Stimulated activated CD4-positive, alpha-beta T cell treated with anti-CD3 and anti-CD28 coated beads, Interleukin-4, amount 100 ng/mL, for 48 hours (primary cell): Measurements from ENCODE around the gene PPP2R2C.

ENCODE experiments used
- DNase-seq, 2 donors: peaks; one replicate each; pipeline ENCODE4 v3.0.0-alpha.2; 2020; ENCODE audit warnings: low read depth in 2 of 2

PPP2R2C gene

DNA sequence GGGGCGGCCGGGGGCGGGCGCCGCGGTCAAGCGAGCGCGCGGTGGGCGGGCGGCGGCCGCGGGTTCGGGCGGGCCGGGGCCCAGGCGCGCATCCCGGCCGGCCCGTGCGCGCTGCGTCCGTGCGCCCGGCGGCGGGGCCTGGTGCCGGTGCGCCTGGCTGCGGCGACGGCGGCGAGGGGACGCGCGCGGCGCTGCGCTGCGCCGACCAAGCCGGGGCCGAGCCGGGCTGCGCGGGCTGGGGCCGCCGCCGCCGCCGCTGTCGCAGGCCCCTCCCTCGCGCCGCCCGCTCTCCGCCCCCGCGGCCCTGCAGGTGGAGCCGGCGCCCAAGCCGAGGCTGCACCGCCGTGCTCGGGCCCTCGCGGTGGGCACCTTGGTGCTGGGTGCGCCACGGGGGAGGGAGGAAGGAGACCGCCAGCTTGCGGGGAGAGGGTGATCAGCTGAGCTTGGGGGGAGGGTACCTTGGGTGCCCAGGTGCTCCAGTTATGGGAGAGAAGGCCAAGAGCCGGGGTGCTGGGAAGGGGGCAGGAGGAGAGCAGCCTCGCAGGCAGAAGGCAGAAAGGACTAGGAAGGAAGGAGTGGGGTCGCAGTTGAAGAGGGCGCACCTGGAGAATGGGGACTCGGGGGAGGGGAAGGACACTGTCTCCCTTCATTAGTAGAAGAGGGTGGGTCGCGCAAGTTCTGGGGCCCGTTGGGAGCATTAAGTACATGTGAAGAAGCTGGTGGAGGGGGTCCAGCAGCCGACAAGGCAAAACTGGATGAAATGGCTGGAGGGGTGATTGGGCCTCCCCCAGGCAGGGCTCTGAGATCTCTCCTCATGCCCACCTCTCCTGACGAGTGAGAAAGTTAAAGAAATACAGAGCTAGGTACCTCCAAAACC is at the start of gene PPP2R2C:
Gene PPP2R2C, minus strand, starts transcription at position 228 of the 877 bp plus-strand sequence. CDS start 385 bp downstream, outside the sequence.
- DNase-seq: no peak

GRCh38 chr4:6520978-6521377 is 48.6 kb upstream of the PPP2R2C start:
- no peak for DNase-seq

DNA sequence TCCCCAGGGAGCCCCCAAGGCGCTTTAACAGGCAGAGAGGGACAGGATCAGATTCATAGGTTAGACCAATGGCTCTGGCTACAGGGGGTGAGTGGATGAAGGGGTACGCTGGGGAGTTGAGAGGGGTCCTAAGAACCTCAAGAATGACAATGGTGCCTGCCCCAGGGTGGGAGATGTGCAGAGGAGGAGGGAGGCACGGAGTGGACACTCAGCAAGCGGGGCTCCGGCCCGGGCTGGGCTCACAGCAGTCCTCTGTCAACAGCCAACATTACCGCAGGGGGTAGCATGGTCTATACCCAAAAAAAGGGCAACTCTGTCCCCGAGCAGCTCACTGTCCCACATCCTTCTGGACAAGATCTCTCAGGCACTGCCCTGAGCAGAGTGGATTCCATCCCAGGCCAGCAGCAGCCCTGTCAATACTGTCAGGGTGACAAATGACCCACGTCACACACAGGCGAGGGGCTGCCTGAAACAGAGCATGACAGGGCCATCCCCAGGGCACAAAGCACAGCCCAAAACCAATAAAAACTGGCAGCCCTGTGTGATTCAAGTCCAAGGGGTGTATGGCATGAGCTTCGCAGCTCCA is 47.7 kb upstream of the PPP2R2C start:
- no peak for DNase-seq

DNA sequence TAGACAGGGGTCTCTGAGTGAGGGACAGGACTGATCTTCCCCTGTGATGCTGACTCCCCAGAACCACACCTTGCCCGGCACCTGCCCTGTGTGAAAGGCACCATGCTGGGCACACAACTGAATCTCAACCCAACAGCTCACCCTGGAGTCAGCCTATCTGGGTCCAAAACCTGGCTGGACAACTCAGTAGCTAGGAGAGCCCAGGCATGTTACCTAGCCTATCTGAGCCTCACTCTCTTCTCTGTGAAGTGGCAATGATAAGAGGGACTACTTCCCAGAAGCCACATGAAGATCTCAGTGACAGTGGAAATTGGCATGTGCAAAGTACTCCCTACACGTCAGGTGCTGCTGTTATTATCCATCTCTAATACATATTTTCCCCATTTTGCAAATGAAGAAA is 44.8 kb upstream of the PPP2R2C start:
- no peak for DNase-seq

DNA sequence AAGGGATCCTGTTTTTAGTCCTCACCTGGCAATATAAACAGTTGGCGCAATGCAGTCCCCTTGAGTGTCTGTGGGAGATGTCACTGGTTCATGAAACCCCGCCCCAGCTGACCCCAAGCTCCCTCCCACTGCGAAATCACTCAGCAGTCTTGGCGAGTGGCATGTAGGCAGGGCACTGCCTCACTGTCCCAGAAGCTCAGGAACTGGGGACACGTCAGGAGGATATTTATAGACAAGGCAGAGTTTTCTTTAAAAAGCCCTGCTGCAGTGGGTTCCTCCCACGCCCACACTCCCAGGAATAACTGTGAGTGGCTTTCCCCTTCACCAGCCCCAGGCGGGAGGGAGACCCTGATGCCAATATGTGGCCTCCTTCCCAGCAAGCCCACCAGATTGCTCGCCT is 44.3 kb upstream of the PPP2R2C start:
- DNase-seq: no peak

DNA sequence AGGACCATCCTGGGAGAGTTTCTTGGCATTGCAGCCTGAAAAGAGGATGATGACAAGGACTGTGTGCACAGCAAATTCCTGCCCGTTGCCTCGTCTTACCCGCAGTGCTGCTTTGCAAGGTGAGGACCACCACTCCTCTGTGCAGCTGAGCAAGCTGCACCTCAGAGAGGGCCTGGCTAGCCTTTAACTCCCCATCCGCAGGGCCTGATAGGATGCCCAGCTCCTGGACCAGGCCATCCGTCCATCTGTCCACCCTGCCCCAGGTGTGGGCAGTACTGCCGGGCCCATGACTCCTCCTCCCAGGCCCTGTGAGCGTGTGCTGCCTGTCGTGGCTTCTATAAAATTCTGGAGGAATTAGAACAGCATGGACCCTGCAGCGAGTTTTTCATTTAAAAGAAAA is 43.9 kb upstream of the PPP2R2C start:
- DNase-seq: no peak

- DNase-seq: no peak
Measured at GRCh38 chr4:6513678-6514077, 41.3 kb upstream of the PPP2R2C start.

DNA sequence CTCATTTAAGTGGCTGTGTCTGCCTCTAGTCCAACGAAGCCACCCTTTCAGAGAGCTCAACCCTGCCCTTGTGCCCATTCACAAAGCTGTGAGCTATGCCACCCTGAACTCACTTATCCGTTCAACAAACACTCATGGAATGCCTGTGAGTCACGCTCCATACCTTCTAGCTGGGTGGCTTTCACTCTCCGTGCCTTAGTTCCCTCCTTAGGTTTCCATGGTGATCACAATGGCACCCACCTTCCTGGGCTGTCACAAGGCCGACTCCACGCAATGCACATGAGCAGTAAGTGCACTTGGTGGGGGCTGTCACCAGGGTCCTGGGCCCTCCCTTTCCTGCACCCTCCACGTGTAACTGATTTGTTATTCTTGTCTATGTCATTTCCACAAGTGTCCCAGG is 37.2 kb upstream of the PPP2R2C start:
- no peak for DNase-seq

DNA sequence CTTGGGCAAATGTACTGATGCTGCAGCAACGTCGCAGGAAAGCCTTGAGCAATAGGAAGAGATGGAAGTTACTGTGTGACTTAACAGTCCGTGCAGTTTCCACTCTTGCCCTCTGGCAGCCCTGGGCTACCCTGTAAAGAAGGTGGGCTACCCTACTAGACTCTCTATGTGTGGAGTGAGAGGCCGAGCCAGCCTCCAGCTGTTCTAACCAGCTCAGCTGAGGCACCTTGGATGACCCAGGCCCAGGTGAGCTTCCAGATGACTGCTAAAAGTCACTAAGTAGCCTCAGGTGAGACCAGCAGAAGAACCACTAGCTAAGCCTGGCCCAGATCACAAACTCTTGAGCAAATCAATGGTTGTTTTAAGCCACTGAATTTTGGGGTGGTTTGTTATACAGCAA is 34.9 kb upstream of the PPP2R2C start:
- no peak for DNase-seq

DNA sequence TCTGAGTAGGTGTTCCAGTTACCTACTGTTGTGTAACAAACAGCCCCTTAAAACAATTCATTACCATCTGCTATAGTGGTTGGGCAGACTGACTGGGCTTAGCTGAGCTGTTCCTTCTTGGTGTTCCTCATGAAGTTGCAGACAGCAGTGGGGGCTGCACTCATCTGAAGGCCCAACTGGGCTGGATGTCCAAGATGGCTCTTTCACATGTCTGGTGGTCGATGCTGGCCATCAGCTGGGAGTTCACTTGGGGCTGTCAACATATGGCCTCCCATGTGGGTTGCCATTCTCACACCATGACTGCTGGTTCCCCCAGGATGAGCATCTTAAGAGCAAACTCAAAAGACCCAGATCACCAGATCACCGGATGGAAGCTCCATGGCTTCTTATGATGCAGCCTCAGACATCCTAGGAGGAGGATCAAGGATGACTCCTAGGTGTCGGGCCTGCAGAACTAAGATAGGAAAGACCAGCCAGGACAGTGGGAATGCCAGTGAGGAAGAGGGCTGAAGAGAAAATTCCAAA is 34.3 kb upstream of the PPP2R2C start:
- DNase-seq: no peak

- no peak for DNase-seq
Measured at GRCh38 chr4:6504900-6505496, 32.6 kb upstream of the PPP2R2C start.

- DNase-seq: no peak
Measured at GRCh38 chr4:6502747-6503465, 30.5 kb upstream of the PPP2R2C start.

DNA sequence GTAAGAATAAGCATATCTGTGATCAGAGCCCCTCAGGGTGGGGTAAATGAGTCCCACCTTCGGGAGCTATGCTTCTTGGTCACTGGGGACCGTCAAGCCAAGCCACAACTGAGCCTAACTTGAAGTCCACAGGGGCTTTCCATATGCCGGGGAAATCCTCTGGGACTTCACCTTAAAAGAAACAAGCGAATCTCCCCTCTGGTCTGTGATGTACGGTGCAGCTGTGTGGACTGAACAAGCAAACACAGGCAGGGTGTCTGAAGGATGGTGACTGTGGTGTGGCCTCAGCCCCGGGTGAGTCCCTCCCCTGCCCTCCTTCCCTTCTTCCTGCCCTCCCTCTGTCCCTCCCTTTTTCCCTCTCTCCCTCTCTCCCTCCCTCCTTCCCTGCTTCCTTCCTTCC is 29.7 kb upstream of the PPP2R2C start:
- no peak for DNase-seq

- DNase-seq: no peak
Measured at GRCh38 chr4:6501171-6501570, 28.8 kb upstream of the PPP2R2C start.

- no peak for DNase-seq
Measured at GRCh38 chr4:6500481-6501140, 28.2 kb upstream of the PPP2R2C start.

- DNase-seq: no peak
Measured at GRCh38 chr4:6499238-6499600, 26.8 kb upstream of the PPP2R2C start.

GRCh38 chr4:6498511-6499237 is 26.3 kb upstream of the PPP2R2C start:
- DNase-seq: no peak

DNA sequence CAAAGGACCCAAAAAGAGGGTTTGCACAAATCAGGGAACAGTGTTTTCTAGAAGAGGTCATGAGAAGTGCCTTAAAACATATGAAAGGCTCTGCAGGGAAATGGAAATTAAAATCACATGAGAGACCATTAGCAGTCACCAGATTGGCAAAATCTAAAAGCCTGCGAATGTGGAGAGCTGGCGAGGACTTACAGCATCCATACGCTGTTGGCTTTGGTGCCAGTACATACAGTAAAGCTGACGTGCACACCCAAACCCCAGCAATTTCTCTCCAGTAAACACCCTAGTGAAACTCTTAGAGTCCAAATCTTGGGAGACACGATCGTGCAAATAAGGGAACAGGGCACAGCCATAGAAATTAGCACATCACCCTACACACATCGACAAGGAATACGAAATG is 25.4 kb upstream of the PPP2R2C start:
- DNase-seq: no peak

DNA sequence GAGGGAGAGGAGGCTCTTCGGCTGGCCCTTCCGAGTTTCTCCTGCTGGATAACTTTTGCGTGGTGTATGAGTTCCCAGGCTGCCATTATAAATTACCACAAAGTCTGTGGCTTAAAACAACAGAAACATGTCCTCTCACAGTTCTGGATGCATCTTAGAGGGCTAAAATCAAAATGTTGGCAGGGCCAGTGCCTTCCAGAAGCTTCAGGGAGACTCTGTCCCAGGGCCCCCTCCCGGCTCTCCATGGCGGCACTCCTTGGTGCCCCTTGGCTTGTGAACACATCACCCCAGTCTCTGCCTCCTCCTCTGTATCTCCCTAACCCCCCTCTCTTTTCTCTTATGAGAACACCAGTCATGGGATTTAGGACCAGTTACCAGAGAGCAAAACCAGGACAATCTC is 23.3 kb upstream of the PPP2R2C start:
- no peak for DNase-seq

GRCh38 chr4:6495296-6495590 is 22.8 kb upstream of the PPP2R2C start:
- no peak for DNase-seq
